ENCODE results near the gene TMEM43.

DNA sequence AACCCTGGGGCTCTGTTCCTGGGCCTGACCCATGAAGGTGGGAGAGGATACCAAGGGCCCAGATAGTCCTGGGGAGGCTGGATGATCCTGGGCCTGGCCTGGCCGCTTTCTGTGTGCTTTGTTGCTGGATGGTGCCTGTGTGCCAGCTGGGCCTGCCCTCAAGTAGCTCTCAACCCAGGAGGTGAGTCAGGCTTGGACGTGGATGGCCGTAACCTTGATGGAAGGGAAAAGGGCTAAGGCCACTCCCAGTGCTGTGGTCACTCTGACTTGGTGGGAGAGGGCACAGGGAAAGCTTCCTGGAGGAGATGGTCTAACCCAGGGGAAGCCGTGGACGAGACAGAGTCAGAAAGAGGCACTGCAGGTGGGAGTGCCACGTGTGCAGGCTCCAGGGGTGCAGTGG is 9.4 kb downstream of the TMEM43 start:
- no peak for TF ChIP-seq CTCF (IDR thresholded peaks at IDR 0.05)
- no peak for TF ChIP-seq EP300 (IDR thresholded peaks at IDR 0.05)
- TF ChIP-seq POLR2A (IDR thresholded peaks at IDR 0.05), result no peak
